ENCODE data around the gene ARL13A. TPM values are rescaled to one million over a fixed set of nuclear protein-coding genes. Genes with fewer than 3 reads are reported as not detected.

ARL13A gene
- total and polyA plus RNA-seq, 2 of the 8 experiments (the other 6 are each of a cell fraction or from before 2014, with no cell fraction given) = not detected

GRCh38 chrX:100926453-100926852 lies 43.1 kb upstream of the ARL13A start:
- CTCF ChIA-PET (ENCODE audit: partially characterized antibody) = no interaction called here
- Histone ChIP-seq H3K23me2 (ENCODE audit: low read depth, low read length) (no peaks in the 10 kb centered on the region; the same call in 1 of the 2 replicates), H3K79me1 (ENCODE audit: low read depth, low read length) (no peaks in the 10 kb centered on the region), H4K91ac (replicated peaks; ENCODE audit: insufficient read length, low read length) (no peak overlapping the region), H3K9ac (replicated peaks in 1 of 4; ENCODE audit: extremely low read depth in 1 of 4, low read depth in 3 of 4, low read length in 3 of 4) (no peak overlapping the region), H3K4me1 (replicated peaks in 1 of 4; ENCODE audit: control insufficient read depth in 3 of 4, insufficient read depth in 4 of 4, low read length in 3 of 4) (no peaks in the 10 kb centered on the region; a peak in 1 of 7 replicates), H2BK15ac (ENCODE audit: low read length) (no peak overlapping the region), H3K4me3 (ENCODE audit: extremely low read depth in 1 of 4, insufficient read depth in 2 of 4, low read depth in 3 of 4, low read length in 4 of 4) (no peak overlapping the region), H3K79me2 (ENCODE audit: control insufficient read depth in 1 of 2, insufficient read depth in 2 of 2, low read length in 2 of 2) (no peaks in the 10 kb centered on the region), H3K4ac (replicated peaks; ENCODE audit: insufficient read length, low read depth, low read length) (no peak overlapping the region), H4K5ac (ENCODE audit: insufficient read length, low read depth, low read length) (no peak overlapping the region), H3K27me3 (replicated peaks in 1 of 4; ENCODE audit: control insufficient read depth in 3 of 4, extremely low read depth in 1 of 4, insufficient read depth in 3 of 4, low read length in 3 of 4) (peaks cover 0 to 12% (median 6%) of the 10 kb centered on the region in 4 experiments; a peak in 3 of 7 replicates), H4K8ac (ENCODE audit: extremely low read depth, insufficient read depth, low read length) (no peak overlapping the region), H2AK5ac (ENCODE audit: low read depth, low read length) (no peak overlapping the region), H3K18ac (ENCODE audit: extremely low read depth, low read length) (no peak overlapping the region), H3K27ac (ENCODE audit: low read depth, low read length) (no peak overlapping the region), H2BK12ac (ENCODE audit: low read depth, low read length) (no peak overlapping the region), H3K9me3 (ENCODE audit: insufficient read depth in 2 of 2, low read depth in 1 of 2, low read length in 1 of 2) (no peaks in the 10 kb centered on the region), H3K4me2 (ENCODE audit: insufficient read depth in 1 of 2, low read depth in 2 of 2, low read length in 2 of 2) (no peak overlapping the region), H2BK120ac (replicated peaks; ENCODE audit: low read depth, low read length) (no peak overlapping the region), H3K23ac (ENCODE audit: insufficient read length) (no peak overlapping the region), H3K36me3 (ENCODE audit: control insufficient read depth in 2 of 4, insufficient read depth in 4 of 4, low read length in 3 of 4) (no peaks in the 10 kb centered on the region), H2BK5ac (ENCODE audit: low read depth, low read length) (no peak overlapping the region), H2BK20ac (ENCODE audit: low read length) (no peak overlapping the region), H2AFZ (ENCODE audit: low read length) (no peak overlapping the region), H4K20me1 (replicated peaks in 1 of 2; ENCODE audit: control insufficient read depth in 1 of 2, insufficient read depth in 2 of 2, low read length in 2 of 2) (no peaks in the 10 kb centered on the region), H3K14ac (ENCODE audit: insufficient read length) (no peak overlapping the region), H3K56ac (replicated peaks; ENCODE audit: insufficient read length, low read depth, low read length) (no peak overlapping the region)
- POLR2A ChIA-PET (ENCODE audit: partially characterized antibody) = no interaction called here
- no peak for TF ChIP-seq SP1 (IDR thresholded peaks at IDR 0.05; ENCODE audit: low read depth, low read length)
- no peak for TF ChIP-seq SAP30 (IDR thresholded peaks at IDR 0.05; ENCODE audit: insufficient read depth, insufficient replicate concordance, low read length)
- no peak for TF ChIP-seq NRF1 (IDR thresholded peaks at IDR 0.05; ENCODE audit: low read depth, low read length)
- TF ChIP-seq NANOG (IDR thresholded peaks at IDR 0.05; ENCODE audit: insufficient read depth, low read depth, low read length, poor library complexity, severe bottlenecking) = no peak
- TF ChIP-seq, protein P1, sequence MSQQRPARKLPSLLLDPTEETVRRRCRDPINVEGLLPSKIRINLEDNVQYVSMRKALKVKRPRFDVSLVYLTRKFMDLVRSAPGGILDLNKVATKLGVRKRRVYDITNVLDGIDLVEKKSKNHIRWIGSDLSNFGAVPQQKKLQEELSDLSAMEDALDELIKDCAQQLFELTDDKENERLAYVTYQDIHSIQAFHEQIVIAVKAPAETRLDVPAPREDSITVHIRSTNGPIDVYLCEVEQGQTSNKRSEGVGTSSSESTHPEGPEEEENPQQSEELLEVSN (IDR thresholded peaks at IDR 0.05) = no peak
- no peak for TF ChIP-seq CBX5 (IDR thresholded peaks at IDR 0.05; ENCODE audit: low read depth, low read length)
- TF ChIP-seq CHD1 (IDR thresholded peaks at IDR 0.05; ENCODE audit: low read depth, low read length) = no peak
- TF ChIP-seq SIRT6 (IDR thresholded peaks at IDR 0.05; ENCODE audit: low read length) = no peak
- TF ChIP-seq POLR2A (IDR thresholded peaks at IDR 0.05; ENCODE audit: control extremely low read depth in 1 of 2, low read depth in 2 of 2, low read length in 2 of 2) = no peak
- TF ChIP-seq EP300 (IDR thresholded peaks at IDR 0.05; ENCODE audit: borderline replicate concordance in 1 of 2, low read depth in 2 of 2, low read length in 2 of 2) = no peak
- FAIRE-seq = no peak
- WGBS, 2 experiments (ENCODE audit: extremely low coverage in 1 of 2, insufficient coverage in 1 of 2, insufficient read length in 1 of 2, insufficient replicate concordance in 2 of 2, low coverage in 1 of 2, low lambda C conversion rate in 2 of 2, missing lambda C conversion rate in 1 of 2) = 78% methylated on average over 2 of the region's 2 CpGs; no CpG with 5 or more reads in 1 of the 2 experiments
- no peak for DNase-seq (ENCODE audit: low read depth in 1 of 2, low spot score in 2 of 2)

Measured in H1 (cell line).